Activated T-helper 17 cell treated with anti-CD3 and anti-CD28 coated beads, Interleukin-2, amount 50 U/mL, for 72 hours (primary cell): ENCODE measurements around the gene XIST. TPM values are rescaled to one million over a fixed set of nuclear protein-coding genes. Genes with fewer than 3 reads are reported as not detected.
"Not testable (repeated sequence)": the region's sequence is repeated elsewhere in the genome, so short reads cannot be mapped to it uniquely, and the experiment has no call there.

Experiments used
- ATAC-seq: fragments of 150-1000 bp; cut with Tn5 transposase; replicated peaks from 2 replicates; pipeline ENCODE4 v1.10.0; 2021; ENCODE audit warnings: mild to moderate bottlenecking, moderate library complexity
- H3K27ac Mint-ChIP-seq: one replicate; pipeline ENCODE4 v1.8.0; 2022; ENCODE audit warnings: mixed read lengths
- H3K27me3 Mint-ChIP-seq: one replicate; pipeline ENCODE4 v1.8.0; 2022; ENCODE audit warnings: mixed read lengths
- H3K36me3 Mint-ChIP-seq: one replicate; pipeline ENCODE4 v1.8.0; 2022; ENCODE audit warnings: low read depth, mild to moderate bottlenecking, mixed read lengths
- H3K4me1 Mint-ChIP-seq: one replicate; pipeline ENCODE4 v1.8.0; 2022; ENCODE audit warnings: mixed read lengths
- H3K4me3 Mint-ChIP-seq: one replicate; pipeline ENCODE4 v1.8.0; 2022; ENCODE audit warnings: mild to moderate bottlenecking, mixed read lengths
- H3K9me3 Mint-ChIP-seq: one replicate; pipeline ENCODE4 v1.8.0; 2022; ENCODE audit warnings: mixed read lengths
- total RNA-seq, 2 donors: library from RNA; stranded (reverse); gene quantifications; one replicate each; pipeline ENCODE4 v1.2.3, GENCODE V29; 2022

XIST gene
- total RNA-seq, 2 donors from 2014 or later: 0.11 TPM; not detected in 1

DNA sequence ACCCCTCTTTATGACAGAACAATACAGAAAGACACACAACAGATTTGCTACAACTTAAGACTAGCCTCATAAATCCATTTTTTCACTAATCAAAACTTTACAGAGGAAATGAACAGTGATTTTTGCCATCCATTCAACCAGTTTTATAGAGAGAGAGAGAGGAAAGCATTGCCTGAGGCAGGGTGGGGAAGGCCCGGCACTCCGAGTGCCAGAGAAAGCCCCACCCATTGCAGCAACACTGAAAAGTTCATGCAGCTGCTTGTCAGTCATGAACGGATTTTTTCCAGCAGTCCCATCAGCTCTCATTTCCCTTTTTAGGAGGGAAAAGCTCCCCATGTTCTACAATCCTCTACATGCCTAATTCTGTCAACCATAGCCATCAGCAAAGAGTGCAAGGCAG lies 52.6 kb downstream of the XIST start:
- H3K27me3 Mint-ChIP-seq: no peaks in the 10 kb centered on the region
- H3K4me1 Mint-ChIP-seq: no peaks in the 10 kb centered on the region
- no peaks in the 10 kb centered on the region for H3K9me3 Mint-ChIP-seq
- ATAC-seq: no peak
- no peak overlapping the region for H3K27ac Mint-ChIP-seq
- H3K4me3 Mint-ChIP-seq: no peak overlapping the region
- no peaks in the 10 kb centered on the region for H3K36me3 Mint-ChIP-seq

DNA sequence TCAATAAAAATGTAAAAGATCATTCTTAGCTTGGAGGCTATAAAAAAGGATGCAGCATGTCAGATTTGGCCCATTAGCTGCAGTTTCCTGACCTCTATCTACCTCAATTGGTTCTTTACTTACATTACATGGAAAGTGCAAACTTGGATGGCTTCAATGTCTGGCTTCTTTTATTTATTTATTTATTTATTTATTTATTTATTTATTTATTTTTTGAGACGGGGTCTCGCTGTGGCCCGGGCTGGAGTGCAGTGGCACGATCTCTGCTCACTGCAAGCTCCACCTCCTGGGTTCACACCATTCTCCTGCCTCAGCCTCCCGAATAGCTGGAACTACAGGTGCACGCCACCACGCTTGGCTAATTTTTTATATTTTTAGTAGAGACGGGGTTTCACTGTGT lies 60.0 kb downstream of the XIST start:
- H3K9me3 Mint-ChIP-seq, H3K27me3 Mint-ChIP-seq, H3K36me3 Mint-ChIP-seq, ATAC-seq, H3K4me1 Mint-ChIP-seq, H3K4me3 Mint-ChIP-seq, H3K27ac Mint-ChIP-seq: not testable (repeated sequence)

DNA sequence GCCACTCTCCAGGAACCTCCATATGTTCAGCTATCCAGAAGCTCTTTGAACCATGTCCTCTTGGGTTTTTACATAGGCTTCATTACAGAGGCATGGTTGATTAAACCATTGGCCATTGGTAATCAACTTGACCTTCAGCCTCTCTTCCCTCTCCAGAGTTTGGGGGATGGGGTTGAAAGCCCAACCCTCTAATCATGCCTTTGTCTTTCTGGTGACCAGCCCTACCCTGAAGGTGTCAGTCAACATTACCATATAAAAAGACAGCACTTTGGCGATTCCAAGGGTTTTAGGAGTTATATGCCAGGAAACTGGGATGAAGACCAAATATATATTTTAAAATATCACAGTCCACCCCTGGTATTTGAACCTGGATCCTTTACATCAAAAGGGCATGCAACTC lies 67.0 kb downstream of the XIST start:
- H3K4me1 Mint-ChIP-seq: no peaks in the 10 kb centered on the region
- no peak overlapping the region for H3K4me3 Mint-ChIP-seq
- no peaks in the 10 kb centered on the region for H3K36me3 Mint-ChIP-seq
- no peaks in the 10 kb centered on the region for H3K9me3 Mint-ChIP-seq
- no peak for ATAC-seq
- no peak overlapping the region for H3K27ac Mint-ChIP-seq
- no peaks in the 10 kb centered on the region for H3K27me3 Mint-ChIP-seq
